A673 (cell line): ENCODE measurements around the gene ANP32A. TPM values are rescaled to one million over a fixed set of nuclear protein-coding genes. Genes with fewer than 3 reads are reported as not detected.

ENCODE experiments used
- BruUV-seq: library from RNA; stranded (reverse); fragments of 400-500 nt; replicated peaks from 2 replicates; lab custom pipeline; 2021; lab: Mats Ljungman, UMichigan
- CTCF ChIA-PET: fragments of 300-600 bp; sonication (Branson Sonifier 250); formaldehyde crosslinking; loops from one replicate; lab custom pipeline; 2022; ENCODE audit warnings: antibody characterized with exemption; lab: Charles Lee
- POLR2A ChIA-PET: fragments of 300-600 bp; sonication (Branson Sonifier 250); formaldehyde crosslinking; loops from one replicate; lab custom pipeline; 2022; ENCODE audit warnings: antibody characterized with exemption; ENCODE audit not compliant: low non-redundant PET; lab: Charles Lee
- DNase-seq: peaks from one replicate; pipeline ENCODE4 v3.0.0-alpha.2; 2015; ENCODE audit warnings: low spot score
- H3K27ac ChIP-seq: fragments of 200-600 bp; sonication (generic); 2 replicates; pipeline ENCODE4 v1.5.1; 2016; ENCODE audit warnings: mixed run types, low read depth, mild to moderate bottlenecking, mixed read lengths, antibody characterized with exemption, low read length; ENCODE audit not compliant: poor library complexity, severe bottlenecking
- H3K27me3 ChIP-seq: fragments of 200-600 bp; sonication (generic); replicated peaks from 2 replicates; pipeline ENCODE4 v1.6.1; 2017; ENCODE audit warnings: mixed run types, low read depth, mild to moderate bottlenecking, mixed read lengths, antibody characterized with exemption, low read length; ENCODE audit not compliant: insufficient read depth, poor library complexity
- H3K36me3 ChIP-seq: fragments of 200-600 bp; sonication (generic); 2 replicates; pipeline ENCODE4 v1.6.1; 2016; ENCODE audit warnings: mixed run types, mild to moderate bottlenecking, mixed read lengths, antibody characterized with exemption, low read length; ENCODE audit not compliant: insufficient read depth, poor library complexity, severe bottlenecking
- H3K4me1 ChIP-seq: fragments of 200-600 bp; sonication (generic); 2 replicates; pipeline ENCODE4 v1.6.1; 2017; ENCODE audit warnings: mixed run types, mild to moderate bottlenecking, mixed read lengths, antibody characterized with exemption, low read length; ENCODE audit not compliant: insufficient read depth, poor library complexity, severe bottlenecking
- H3K4me3 ChIP-seq: fragments of 200-600 bp; sonication (generic); 2 replicates; pipeline ENCODE4 v1.5.1; 2016; ENCODE audit warnings: low read depth, mixed run types, mild to moderate bottlenecking, mixed read lengths, low read length; ENCODE audit not compliant: poor library complexity, severe bottlenecking
- H3K9me3 ChIP-seq: fragments of 200-600 bp; sonication (generic); 2 replicates; pipeline ENCODE4 v1.6.1; 2016; ENCODE audit warnings: mixed run types, low read depth, mild to moderate bottlenecking, mixed read lengths, antibody characterized with exemption, low read length; ENCODE audit not compliant: poor library complexity, severe bottlenecking
- EZH2 ChIP-seq: fragments of 200-600 bp; sonication (generic); IDR thresholded peaks from 2 replicates; pipeline ENCODE4 v1.6.1; 2017; ENCODE audit warnings: borderline replicate concordance, low read depth, mild to moderate bottlenecking, mixed read lengths, antibody characterized with exemption, low read length; ENCODE audit not compliant: poor library complexity, severe bottlenecking
- intact Hi-C: fragments of 100-400 bp; cut with micrococcal nuclease; formaldehyde crosslinking; loops from one replicate; pipeline ENCODE4 v1.10.0; 2022; ENCODE audit not compliant: unreplicated experiment
- total RNA-seq: library from RNA; stranded (reverse); gene quantifications from 2 replicates; pipeline ENCODE4 v1.2.3, GENCODE V29; 2021
- TF ChIP-seq, protein P1 (sequence below): fragments of 300-800, 200-600 bp; sonication (generic); conservative IDR thresholded peaks from 2 replicates; pipeline ENCODE4 v1.5.1; 2017; ENCODE audit warnings: low read depth, mild to moderate bottlenecking, antibody characterized with exemption, low read length, moderate library complexity, mixed read lengths

The ANP32A gene
- total RNA-seq, 1 experiment from 2014 or later, result 331 TPM

DNA sequence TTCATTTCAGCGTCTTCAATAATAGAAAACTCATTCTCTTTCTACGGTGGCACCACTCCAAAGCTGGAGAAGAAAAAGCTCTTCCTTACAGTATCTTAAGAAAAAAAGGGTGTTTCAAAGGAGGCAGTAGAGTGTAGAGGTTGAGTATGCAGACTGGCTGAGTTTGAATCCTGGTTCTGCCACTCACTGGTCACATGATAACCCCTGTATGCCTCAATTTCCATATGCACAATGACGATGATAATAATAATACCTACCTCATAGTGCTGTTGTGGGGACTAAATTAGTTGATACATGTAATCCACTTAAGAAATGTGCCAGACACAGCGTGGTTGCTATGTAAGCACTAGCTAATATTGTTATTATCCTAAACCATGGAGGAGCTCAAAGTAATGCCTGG is 4.5 kb downstream of the ANP32A start:
- Histone ChIP-seq H3K27ac (no peak overlapping the region), H3K4me3 (peak overlapping the region; percentile 74), H3K9me3 (no peaks in the 10 kb centered on the region), H3K36me3 (peaks cover 3% of the 10 kb centered on the region), H3K4me1 (peaks cover 32% of the 10 kb centered on the region), H3K27me3 (no peaks in the 10 kb centered on the region)
- CTCF ChIA-PET, result no interaction called here
- DNase-seq, result no peak
- intact Hi-C loops, result loop anchor here (2.0 kb wide), 1 partner anchor 19 kb away; no protein-coding TSS in a partner anchor
- BruUV-seq, result no TSS peak
- TF ChIP-seq, protein P1, sequence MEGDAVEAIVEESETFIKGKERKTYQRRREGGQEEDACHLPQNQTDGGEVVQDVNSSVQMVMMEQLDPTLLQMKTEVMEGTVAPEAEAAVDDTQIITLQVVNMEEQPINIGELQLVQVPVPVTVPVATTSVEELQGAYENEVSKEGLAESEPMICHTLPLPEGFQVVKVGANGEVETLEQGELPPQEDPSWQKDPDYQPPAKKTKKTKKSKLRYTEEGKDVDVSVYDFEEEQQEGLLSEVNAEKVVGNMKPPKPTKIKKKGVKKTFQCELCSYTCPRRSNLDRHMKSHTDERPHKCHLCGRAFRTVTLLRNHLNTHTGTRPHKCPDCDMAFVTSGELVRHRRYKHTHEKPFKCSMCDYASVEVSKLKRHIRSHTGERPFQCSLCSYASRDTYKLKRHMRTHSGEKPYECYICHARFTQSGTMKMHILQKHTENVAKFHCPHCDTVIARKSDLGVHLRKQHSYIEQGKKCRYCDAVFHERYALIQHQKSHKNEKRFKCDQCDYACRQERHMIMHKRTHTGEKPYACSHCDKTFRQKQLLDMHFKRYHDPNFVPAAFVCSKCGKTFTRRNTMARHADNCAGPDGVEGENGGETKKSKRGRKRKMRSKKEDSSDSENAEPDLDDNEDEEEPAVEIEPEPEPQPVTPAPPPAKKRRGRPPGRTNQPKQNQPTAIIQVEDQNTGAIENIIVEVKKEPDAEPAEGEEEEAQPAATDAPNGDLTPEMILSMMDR, result no peak
- no peak for TF ChIP-seq EZH2
- POLR2A ChIA-PET, result no interaction called here

DNA sequence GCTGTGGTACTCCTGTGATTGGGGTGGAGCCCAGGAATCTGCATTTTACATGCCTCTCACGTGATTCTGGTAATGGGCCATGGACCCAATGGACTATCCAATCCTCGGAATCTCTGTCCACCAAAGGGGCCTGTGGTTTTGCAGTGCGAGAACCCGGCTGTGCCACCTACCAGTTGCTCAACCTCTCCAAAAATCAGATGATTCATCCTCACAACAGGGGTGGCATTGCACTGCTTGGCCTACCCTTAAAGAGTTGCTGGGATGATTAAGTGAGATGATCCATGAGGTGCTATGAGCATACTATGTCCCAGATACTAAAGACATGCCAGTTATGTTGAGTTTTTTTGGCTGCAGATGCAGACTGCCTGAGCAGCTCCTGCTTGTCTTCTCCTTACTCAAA is 5.1 kb downstream of the ANP32A start:
- TF ChIP-seq EZH2, result no peak
- TF ChIP-seq, protein P1, result no peak
- BruUV-seq, result no TSS peak
- Histone ChIP-seq H3K27me3 (no peaks in the 10 kb centered on the region), H3K36me3 (peaks cover 3% of the 10 kb centered on the region), H3K4me1 (peaks cover 32% of the 10 kb centered on the region), H3K27ac (no peak overlapping the region), H3K4me3 (no peak overlapping the region), H3K9me3 (no peaks in the 10 kb centered on the region)
- CTCF ChIA-PET, result no interaction called here
- intact Hi-C loops, result no loop called here
- DNase-seq, result peak; percentile 66
- POLR2A ChIA-PET, result no interaction called here

DNA sequence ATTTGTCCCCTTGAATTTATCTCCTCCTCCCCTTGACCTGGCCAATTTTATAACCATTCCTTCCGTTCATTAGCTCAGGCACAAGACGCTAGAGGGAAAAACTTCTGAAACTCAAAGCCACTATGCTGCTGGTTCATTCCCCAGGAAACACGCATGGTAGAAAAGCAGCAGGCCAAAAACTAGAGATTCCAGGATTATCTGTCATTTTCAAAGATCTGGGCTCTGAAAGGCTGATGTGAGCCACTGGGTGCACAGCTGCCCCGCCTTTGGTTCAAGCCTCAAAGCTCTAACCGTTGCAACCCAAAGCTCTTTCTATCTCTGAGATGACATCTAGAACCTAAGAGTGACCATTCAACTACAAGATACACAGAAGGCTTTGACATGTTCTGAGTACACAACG is 6.1 kb downstream of the ANP32A start:
- H3K4me3 ChIP-seq, result no peak overlapping the region
- ChIA-PET POLR2A (no interaction called here), CTCF (no interaction called here)
- peak overlapping the region; percentile 28 for H3K27ac ChIP-seq
- H3K4me1 ChIP-seq, result peaks cover 32% of the 10 kb centered on the region
- TF ChIP-seq, protein P1, result no peak
- no peak for TF ChIP-seq EZH2
- DNase-seq, result no peak
- H3K27me3 ChIP-seq, result no peaks in the 10 kb centered on the region
- no TSS peak for BruUV-seq
- intact Hi-C loops, result no loop called here
- peaks cover 3% of the 10 kb centered on the region for H3K36me3 ChIP-seq
- H3K9me3 ChIP-seq, result no peaks in the 10 kb centered on the region
